Activated naive CD4-positive, alpha-beta T cell treated with Interleukin-2 at 50 U/mL for 16 hours (primary cell): ENCODE data around the gene FAM98C.

Experiments used
- DNase-seq: peaks from one replicate; pipeline ENCODE4 v3.0.0-alpha.2; 2020

Gene FAM98C

DNA sequence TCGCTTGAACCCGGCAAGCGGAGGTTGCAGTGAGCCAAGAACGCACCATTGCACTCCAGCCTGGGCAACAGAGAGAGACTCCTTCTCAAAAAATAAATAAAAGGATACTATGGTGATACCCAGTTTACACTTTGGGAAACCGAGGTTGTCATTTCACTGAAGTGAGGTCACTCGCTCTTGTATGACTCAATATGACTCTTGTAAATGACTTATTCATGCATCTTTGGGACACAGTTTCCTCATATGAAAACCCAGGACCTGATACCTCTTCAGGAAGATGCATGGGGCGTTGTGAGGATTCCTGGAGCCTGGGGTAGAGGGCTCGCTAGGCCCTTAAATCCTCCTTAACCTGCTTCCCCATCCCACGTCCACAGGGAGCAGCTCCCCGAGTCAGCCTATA lies 24.0 kb upstream of the FAM98C start:
- DNase-seq: no peak

DNA sequence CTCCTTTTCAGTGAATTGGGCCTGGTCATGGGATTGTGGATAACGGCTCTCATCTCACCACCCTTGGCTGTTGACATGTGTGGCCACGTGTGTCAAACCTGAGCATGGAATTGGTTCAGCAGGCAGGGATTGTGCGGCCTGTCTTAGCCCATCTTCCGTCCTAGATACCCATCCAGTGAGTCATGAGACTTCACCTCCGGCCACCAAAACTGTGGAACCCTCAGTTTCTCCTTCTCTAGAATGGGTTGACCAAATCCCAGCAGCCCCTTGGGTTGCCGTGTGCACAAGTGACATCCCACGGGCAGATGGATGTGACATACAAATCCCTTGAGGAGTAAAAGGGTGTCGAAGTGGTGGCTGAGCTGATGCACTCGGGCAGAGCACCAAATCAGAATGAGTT lies 21.8 kb upstream of the FAM98C start:
- DNase-seq: no peak

DNA sequence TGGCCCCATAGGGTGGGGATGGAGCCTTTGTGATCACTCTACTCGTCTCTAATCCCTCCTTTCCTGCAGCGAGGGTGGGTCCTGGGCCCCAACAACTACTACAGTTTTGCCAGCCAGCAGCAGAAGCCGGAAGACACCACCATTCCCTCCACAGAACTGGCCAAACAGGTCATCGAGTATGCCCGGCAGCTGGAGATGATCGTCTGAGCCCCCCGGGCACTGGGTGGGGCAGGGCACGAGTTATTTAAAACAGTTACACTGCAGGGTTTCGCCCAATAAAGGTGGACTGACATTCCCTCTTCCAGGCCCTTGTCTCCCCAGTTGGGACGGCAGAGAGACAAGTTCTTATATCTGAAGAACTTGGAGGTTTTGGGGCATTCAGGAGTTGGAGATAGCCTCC lies 19.7 kb upstream of the FAM98C start:
- no peak for DNase-seq

DNA sequence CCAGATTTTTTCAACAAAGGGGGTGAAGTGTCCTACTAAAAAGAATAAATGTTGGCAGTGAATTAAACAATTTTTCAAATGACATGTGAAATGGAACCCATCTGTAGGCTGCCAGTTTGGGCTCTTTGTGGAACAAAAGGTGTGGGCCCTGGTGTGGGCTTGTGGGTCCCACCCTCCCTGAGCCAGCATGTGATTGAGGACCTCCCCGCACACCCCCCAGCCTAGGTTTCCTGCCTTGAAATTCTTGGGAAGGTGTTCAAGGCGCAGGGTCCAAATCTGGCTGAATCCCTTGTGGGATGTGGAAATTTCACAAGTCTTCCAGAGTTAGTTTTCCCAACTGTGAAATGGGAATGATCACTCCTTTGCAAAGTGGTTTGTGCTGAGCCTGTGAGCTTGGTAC lies 19.1 kb upstream of the FAM98C start:
- DNase-seq: no peak

DNA sequence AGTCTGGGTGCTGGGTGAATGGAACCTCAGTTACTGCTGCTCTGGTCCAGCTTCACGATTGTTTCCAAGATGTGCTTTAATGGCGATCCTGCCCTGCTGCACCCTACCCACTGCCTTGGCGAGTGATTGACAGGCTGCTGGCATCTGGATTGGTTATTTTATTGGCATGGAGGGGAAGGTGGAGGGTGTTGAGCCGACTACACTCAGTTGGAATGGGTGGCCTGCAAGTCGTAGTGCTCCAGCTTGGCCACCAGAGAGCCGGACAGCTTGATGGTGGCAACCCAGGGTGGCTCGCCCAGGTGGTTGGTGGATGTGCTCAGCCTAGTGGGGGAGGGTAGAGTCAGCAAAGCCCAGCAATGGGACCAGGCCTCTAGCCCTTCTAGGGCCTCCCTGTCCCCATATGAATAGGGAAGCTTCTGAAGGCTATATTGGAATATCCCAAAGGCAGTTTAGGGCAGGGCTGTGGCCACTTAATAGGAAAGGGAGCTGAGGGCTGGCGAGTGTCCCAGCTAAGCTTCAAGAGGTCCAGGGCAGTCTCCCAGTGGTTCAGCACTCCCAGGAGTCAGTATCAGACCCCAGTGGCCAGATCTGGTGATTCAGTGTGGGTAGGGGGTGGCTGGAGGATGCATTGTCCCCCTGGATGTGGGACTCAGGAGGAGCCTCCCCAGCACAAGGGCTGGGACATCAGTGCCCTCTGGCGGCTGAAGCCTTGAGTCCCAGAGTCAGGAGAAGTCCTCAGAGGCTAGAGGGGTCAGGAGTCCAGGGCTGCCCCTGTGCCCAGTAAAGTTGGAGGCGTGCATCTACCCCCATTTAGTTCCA lies 18.5 kb upstream of the FAM98C start:
- DNase-seq: no peak

DNA sequence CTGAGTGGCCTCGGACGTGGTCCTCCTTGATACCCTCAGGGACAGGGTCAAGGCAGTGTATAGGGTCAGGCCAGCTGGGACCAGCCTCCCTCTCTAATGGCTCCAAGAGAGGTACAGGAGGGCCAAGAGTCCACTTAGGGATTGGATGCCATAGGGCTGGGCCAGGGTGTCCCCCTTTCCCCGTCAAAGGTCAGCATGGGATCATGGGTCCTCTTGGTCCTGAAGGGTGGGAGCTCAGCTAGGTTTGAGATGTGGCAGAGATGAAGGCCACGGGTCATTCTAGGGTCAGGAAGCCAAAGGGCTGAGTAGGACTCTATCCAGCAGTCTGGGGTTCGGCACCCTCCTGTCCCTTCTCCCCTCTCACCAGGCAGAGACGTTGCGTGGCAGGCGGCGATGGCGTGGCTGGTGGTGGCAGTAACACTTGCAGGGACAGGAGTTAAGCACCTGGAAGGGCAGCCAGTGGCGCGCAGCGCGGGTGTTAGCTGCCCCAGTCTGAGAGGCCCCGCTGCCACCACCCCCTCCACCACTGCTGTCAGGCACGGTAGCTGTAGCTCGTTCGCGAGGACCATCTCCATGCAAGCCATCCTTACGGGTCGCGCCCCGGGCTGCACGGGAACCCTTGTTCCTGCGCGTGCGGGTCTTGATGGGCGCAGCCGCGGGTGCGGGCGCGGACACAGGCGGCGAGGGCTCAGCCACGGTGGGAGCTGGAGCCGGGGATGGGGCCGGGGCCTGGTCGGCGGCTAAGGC lies 17.7 kb upstream of the FAM98C start:
- DNase-seq: no peak

DNA sequence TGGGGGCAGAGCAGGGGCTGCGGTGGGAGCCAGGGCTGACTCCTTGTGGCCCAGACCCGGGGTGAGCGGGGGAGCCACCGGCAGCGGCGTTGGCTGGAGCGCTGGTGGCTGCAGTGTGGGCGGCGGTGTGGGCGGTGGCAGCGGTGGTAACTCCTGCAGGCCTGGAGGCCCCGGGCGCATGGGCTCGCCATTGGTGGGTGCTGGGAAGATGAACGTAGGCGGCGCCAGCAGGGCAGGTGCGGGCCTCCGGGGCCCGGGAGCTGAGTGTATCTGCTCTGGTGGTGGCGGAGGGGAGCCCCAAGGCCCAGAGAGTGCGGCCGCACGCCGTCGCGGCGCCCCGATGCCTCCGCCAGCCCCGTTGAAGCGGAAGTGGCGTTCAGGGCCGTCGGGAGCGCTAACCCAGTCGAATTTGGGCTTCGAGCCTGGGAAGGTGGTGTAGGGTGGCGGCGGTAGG lies 17.1 kb upstream of the FAM98C start:
- no peak for DNase-seq

DNA sequence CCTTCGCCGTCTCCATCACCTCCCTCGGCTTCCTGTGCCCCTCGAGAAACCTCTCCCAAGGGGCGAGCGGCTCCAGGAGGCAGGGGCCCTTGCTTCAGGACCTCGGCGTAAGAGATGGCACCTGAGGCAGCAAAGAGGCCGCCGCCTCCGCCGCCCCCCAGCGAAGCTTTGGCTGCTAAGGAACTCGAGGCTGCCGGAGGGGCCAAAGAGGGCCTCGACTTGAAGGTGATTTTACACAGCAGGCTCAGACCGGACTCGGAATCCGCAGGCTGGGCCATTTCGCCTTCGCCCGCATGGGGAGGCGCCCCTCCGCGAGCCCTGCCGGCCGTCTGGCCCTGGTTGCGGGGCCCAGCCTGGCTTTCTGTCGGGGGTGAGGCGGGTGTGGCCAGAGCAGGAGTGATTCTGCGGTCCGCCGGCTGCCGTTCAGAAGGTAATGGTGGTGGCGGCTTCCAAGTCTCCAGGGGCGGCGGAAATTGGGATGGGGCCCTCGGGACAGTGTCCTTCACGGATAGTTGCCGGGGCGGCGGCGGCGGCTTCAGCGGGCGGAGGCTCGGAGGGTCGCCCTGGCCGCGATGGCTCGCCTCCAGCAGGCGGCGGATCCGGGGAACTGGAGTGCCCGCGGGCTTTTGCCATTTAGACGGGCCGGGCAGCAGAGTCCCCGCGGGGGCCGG lies 16.5 kb upstream of the FAM98C start:
- no peak for DNase-seq

DNA sequence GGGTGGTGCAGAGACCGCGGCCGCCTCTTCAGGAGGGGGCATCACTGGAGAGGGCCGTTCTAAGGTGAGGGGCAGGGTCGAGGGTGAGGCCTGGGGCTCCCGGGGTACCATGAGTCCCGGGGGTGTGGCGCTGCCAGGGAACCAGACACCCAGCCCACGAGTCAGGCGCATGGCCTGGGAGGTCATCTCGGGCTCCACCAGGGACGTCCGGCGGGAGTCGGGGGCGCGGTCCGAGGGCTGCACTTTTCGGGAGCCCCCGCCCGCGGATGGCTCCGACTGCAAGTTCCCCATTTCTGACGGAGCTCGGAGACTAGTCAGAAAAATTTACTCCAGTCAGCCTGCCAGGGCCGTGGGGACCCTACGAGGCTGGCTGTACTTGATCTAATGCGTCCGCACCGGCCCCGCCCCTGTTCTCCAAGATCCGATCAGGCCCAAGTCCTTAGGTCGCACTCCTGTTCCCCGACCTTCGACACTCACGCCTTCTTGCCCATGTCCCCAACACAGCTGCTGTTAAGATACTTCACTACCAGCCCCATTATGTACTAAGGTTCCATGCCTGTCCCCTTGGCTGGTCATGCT lies 15.8 kb upstream of the FAM98C start:
- DNase-seq: no peak

DNA sequence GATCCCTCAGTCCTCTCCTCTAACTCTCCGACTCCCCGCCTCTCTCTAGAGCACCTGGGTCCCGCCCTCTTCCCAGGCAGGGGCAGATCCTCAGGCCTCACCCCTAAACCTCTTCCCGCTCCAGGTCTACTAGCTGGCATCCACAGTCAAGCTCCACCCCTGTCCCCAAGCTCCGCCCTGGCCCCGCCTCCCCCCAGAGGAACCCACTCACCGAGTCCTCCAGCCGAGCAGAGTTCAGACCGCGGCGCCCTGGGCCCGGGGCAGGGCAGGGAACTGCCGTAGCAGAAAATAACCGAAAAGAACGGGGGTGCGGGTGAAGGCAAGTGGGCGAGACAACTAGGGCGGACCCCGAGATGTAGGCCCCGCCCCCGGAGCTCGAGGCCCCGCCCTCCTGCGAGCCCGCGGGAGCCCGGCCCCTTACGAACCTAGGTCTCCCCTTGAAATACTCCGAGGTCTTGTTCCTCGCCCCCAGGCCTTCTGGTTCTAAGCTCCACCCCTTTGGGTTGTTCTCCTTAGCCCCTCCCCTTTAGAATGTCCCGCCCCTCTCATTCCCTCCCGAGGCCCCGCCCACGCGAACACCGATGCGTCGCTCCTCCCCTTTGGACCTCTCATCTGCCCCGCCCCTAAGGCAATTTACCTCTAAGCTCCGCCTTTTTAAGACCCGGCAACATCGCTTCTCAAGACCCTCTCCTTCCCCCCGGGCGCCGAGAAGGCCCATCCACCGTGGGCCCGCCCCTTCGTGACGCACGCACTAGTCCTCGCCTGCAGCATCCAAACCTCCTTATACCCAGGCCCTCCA lies 15.1 kb upstream of the FAM98C start, which contains the start of gene GGN:
Gene GGN, minus strand, starts transcription at position 485 of the 799 bp plus-strand sequence. CDS start 773 bp downstream, outside the sequence.
- peak; percentile 82 for DNase-seq

DNA sequence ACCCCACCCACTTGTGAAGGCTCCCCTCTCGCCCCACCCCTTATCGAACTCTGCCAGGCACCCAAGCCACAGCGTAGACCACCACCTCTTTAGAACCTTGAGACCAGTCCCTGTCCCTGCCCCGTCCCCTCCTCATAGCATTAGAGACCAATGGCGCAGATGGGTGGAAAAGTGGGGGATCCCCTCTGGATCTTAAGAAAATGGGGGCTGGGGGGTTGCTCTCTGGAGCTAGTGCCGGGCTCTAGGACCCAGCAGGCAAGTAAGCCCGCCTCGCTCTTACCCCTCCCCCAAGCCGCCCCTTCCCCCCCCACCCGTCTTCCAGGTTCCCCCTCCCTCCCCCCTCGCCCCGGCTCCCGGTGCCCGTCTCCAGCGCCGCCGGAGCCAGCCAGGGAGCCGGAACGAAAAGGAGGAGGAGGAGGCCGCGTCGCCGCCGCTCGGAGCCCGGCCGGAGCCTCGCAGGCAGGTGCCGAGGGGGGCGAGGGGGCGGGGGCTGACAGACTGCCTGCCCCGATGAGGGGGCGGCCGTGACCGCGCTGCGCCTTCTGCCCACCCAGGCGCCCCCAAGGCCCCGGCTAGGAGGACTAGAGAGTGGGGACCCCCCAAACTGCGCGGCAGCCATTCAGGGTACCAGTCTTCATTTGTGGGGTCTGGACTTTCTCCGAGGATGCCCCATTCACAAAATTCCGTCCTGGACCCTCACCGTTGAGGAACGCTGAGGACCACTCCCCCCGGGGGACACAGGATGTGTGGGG lies 14.4 kb upstream of the FAM98C start, which contains the start of gene SPRED3:
Gene SPRED3, plus strand, starts transcription at position 349 of the 752 bp plus-strand sequence. CDS start 1,606 bp downstream, outside the sequence.
- DNase-seq: no peak

DNA sequence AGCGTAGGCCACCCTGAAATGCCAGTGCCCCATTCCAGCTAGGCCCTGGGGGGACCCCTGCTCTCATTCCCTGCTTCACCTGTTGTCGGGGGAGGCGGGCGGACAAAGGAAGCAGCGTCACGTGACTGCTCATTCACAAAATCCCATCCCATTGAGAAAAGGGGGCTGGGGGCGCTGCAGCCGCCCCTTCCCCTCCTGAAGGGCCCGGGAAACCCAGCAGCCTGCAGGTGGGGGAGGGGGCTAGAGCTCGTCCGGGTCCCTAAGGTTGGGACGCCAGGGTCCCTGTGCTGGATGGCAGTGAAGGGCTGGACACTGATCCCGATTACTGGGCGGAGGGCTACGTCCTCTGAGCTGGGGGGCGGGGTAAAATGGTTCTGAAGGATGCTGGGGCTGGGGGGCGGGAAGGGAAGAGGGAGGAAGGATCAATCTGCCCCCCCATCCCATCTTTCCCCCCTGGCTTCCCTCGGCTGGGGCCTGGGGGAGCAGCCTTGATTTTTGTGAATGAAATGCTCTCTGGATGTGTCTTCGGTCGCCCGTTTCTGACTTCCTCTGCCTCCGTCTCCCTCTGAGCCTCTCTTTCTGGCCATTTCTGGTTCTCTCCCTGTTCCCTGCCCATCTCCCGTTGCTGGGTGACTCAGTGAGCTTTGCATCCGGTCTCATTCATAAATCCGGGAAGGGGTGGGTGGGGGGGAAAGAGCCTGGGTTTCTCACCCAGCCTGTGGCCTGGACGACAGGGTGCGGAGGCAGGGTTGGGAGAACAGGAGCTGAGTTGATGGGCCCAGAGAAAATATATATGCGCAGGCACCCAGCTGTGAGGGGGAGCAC lies 13.6 kb upstream of the FAM98C start:
- no peak for DNase-seq

DNA sequence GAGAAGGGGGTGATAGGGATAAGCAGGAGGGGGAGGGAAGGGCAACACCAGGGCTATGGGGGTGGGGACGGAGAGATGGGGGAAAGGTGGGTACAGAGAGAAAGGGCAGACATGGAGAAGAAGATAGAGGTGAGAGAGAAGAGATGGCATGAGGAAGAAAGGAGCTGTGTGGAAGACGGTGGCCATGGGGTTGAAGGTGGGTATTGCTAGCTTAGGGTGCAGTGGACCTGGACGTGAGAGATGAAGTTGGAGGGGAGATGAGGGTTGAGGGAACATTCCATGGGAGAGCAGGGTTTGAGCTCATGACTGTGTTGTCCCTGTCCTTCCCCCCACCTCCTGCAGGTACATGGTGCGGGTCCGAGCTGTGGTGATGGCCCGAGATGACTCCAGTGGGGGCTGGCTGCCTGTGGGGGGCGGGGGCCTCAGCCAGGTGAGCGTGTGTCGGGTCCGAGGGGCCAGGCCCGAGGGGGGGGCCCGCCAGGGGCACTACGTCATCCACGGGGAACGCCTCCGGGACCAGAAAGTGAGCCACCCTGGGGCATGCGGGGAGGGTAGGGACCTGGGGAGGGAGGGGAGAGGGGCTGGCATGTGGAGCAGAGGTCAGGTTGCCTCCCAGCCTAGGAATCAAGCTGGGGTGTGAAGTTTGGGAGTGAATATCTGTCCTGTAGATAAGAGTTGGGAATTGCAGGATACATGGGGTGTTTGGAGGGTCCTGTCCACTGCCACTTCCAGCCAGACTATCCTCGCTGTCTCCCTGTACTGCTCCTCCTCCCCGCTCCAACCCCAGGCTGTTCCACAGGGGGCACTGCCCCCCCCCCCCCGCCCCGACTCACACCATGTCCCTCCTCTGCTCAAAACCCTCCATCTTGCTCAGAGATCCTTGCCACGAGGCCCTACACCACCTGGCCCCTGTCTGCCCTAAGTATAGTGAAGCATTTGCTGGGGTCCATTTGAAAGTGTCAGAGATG lies 12.7 kb upstream of the FAM98C start:
- DNase-seq: no peak

DNA sequence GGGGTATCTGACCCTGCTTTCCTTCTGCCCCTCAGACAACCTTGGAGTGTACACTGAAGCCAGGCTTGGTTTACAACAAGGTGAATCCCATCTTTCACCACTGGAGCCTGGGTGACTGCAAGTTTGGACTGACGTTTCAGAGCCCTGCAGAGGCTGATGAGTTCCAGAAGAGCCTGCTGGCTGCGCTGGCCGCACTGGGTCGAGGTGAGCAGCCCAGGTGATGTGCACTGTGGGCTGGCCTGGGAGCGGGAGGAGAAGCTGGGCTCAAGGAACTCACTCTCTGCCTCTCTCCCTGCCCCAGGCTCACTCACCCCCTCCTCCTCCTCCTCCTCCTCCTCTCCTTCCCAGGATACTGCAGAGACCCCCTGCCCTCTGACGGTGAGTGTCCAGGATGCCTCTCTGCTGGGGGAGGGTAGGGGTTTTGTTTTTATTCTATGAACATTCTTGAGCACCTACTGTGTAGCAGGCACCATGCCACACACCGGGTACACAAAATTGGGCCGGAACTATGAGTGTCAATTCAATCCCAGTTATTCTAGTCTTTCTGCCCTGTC lies 10.9 kb upstream of the FAM98C start:
- DNase-seq: no peak

DNA sequence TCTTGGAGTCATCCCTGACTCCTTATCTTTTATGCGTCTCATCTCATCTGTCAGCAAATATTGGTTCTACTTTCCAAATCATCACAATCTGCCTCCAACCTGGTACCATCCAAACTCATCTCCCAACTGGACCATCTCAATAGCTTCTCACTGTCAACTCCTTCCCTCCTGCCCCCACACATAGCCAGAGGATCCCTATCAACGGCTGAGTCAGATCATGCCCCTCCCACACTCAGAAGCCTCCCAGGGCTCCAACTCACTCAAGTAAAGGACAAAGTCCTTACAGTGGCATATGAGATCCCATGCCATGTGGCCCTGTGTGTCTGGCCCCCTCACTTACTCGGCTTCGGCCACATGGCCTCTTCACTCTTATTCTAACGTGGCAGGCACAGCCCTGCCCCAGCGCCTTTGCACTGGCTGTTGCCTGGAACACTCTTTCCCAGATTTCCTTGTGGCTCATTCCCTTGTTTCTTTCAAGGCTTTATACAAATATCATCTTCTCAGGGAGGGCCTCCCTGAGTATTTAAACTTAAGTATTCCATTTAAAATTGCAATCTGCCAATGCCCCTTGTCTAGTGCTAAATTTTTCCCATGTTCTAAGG lies 10.1 kb upstream of the FAM98C start:
- no peak for DNase-seq

DNA sequence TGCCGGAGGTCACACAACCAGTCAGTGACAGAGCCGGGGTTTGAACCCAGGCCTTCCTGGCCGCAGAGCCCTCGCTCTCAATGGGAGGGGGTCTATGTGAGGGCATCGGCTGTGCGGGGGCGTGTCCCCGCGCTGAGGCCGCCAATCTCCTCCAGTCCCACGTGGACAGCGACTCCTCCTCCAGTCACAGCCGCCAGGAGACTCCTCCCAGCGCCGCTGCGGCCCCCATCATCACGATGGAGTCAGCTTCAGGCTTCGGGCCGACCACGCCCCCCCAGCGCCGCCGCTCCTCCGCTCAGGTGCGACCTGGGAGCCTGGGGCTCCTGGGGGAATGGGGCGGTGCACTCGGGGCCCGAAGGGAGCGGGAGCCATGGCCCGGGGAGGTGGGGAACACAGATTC lies 8.4 kb upstream of the FAM98C start:
- DNase-seq: peak; percentile 77

DNA sequence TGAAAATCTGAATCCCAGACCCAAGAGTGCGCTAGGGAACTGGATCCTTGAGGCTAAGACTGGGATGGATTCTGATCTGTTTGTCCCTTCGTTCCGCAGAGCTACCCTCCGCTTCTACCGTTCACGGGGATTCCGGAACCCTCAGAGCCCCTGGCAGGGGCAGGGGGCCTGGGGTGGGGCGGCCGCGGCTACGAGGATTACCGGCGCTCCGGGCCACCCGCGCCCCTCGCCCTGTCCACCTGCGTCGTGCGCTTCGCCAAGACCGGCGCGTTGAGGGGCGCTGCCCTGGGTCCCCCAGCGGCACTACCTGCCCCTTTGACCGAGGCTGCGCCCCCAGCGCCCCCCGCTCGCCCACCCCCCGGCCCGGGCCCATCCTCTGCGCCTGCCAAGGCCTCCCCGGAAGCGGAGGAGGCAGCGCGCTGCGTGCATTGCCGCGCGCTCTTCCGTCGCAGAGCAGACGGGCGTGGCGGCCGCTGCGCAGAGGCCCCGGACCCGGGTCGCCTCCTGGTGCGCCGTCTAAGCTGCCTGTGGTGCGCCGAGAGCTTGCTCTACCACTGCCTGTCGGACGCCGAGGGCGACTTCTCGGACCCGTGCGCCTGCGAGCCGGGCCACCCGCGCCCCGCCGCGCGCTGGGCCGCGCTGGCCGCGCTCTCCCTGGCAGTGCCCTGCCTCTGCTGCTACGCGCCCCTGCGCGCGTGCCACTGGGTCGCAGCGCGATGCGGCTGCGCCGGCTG lies 7.3 kb upstream of the FAM98C start:
- peak; percentile 53 for DNase-seq

DNA sequence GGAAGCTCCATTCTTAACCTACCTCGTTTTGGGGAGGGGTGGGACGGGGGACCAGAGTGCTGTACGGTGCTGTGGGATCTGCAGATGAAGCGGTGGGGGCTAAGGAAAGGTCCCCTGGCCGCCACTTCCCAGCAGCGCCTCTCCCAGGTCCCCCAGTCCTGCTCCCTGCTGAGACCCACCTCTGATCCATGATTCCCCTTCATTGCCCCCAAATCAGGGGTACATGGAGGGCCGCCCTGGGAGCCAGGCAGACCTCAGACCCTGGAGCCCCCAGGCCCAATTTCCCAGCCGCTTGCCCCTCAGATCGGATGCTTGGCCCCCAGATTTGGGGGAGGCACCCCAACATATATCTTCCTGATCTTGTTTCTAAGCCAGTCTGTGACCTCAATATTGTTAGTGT lies 3.8 kb upstream of the FAM98C start:
- no peak for DNase-seq
